COLO668 (cell line): ENCODE results near the gene C1orf159.
"Not testable (repeated sequence)": the region's sequence is repeated elsewhere in the genome, so short reads cannot be mapped to it uniquely, and the experiment has no call there.

Source experiments
- DNase-seq: peaks from one replicate; lab custom pipeline; 2025; ENCODE audit not compliant: unreplicated experiment; lab: John Stamatoyannopoulos, UW

C1orf159 gene

DNA sequence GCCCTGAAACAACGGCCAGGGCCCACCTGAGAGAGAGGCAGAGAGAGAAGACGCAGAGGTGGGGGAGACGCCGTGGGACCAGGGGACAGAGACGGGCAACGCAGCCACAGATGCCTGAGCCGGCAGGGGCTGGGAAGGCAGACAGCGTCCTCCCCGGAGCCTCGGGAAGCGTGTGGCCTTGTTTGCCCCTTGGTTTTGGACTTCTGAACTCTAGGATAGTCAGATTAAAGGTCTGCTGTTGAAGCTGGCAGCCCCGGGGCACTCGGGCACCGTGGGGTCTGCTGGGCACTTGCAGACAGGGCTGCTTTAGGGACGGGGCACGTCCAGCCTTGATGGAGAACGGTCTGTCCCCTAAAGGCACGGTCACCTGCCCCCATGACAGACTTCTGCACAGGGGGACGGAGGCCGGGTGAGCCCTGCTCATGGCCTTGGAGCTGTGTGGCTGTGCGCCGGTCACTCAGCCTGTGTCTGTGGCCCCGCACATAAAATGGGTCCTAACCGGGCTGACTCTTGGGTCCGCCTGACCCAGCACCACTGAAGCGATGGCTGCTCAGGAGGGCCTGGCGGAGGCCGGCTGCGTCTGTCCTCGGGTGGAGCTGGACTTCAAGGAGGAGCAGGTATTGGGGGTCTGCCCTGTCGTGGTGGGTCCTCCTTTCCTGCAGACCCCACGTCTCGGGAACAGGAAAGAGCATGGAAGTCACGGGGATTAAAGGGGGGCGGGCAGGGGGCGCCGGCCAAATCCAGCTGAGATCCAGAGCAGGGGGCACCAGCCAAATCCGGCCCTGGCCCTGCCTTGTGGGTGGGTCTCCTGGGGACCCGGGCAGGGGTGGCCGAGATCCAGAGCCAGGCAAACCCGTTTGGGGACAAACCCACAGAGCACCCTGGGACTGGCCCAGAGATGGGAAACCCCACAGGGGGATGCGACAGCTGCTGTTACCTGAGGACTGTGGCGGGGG is 32.2 kb downstream of the C1orf159 start:
- DNase-seq, result no peak

DNA sequence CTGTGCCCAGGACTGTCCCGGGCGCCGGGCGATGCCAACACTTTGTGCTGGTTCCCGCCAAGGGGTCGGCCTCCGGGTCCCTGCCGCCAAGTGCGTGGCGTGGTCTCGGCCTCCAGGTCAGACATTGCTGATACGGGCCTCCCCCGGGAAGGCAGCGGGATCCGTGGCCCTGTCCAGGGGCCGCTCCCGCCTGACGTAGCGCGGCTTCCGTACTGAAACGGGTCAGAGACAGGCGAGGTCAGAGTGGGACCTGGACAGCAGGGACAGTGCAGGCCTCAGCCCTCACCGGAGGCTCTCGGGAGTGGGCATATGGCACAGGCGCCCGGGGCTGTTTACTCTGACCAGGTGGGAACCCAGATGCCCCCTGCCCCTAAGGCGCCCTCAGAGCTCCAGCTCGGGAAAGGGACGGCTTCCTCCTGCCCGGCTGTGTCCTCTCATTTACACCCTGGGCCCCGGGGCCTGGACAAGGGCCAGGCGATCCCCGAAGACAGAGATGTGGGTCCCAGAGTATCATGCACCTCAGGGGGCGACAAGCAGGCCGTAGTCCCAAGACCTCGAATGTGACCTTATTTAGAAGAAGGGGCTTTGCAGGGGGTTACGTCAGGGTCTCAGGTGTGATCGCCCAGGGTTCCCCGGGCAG is 33.0 kb downstream of the C1orf159 start:
- no peak for DNase-seq

DNA sequence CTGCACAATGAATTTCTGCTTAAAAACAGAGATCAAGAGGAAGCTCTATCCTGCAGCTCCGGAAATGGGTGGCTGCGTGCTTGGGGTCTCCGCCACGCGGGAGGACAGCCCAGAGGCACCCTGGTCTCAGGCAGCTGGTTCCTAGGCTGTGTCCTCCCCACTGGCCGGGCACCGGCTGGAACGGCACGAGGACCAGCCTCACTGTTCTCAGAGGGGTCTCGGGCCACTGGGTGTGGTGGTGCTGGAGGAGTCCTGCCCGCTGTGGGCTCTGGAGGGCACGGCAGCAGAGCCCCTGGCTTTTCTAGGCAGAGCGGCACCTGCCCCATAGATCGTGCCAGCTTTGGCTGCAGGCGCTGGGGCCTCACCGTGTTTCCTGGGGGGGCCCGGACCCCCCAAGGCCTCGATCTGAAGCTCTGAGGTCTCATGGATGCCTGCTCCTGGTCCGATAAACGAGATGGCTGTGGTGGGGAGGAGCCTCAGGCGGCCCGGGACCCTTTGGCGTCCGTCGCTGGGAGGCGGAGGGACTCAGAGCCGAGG is 33.6 kb downstream of the C1orf159 start:
- DNase-seq, result no peak

DNA sequence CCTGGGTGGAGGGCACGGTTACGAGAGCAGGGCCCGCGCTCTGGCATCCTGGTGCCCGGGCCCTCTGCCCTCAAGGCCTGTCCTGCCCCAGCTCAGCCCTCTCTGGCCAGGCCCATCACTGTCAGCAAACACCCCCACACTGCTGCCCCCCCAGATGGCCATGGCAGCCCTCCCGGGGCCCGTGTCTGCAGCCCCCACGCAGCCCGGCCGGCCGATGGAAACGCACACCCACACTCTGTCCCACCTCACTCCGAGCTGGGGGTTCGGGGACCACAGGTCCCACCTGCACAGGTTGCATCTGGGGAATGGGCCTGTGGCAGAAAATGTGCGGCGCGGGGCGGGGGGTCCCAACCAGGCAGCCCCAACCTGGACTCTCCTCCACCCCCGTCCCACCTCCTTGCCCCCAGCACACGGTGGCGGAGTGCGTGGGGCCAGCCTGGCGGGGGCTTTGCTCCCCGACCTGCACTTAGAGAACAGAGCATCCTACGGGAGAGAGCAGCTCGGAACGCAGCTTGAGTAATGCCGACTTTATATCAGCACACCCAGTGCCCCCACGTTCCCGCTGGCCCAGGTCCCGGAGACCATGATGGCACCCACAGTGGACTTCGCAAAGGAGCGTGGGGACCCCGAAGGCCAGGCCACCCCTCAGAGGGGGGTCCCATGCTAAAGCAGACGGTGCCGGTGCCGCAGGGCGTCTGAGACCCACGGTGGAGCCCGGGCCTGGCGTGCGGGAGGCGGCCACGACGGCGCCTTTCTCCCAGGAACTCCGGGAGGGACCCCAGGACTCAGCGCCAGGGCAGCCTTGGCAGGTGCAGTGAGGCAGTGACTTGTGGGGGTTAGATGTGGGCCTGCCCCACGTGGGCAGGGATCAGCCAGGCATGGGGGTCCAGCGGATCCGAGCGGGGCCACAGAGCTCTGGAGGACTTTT is 34.3 kb downstream of the C1orf159 start:
- no peak for DNase-seq

DNA sequence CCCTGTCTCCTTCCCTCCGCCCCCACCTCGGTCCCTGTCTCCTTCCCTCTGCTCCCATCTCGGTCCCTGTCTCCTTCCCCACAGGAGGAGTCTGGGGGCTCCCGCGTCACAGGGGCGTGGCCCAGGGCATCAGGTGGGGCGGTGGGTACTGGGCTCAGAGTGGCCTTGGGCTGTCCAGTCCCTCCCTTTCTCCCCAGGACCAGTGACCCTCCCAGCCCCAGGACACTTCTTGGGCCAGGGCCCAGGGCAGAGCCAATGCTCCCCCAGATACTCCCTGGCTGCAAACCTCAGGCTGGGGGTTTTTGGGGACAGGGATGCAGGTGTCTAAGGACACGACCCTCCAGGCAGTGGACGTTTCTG is 35.0 kb downstream of the C1orf159 start:
- DNase-seq, result no peak

DNA sequence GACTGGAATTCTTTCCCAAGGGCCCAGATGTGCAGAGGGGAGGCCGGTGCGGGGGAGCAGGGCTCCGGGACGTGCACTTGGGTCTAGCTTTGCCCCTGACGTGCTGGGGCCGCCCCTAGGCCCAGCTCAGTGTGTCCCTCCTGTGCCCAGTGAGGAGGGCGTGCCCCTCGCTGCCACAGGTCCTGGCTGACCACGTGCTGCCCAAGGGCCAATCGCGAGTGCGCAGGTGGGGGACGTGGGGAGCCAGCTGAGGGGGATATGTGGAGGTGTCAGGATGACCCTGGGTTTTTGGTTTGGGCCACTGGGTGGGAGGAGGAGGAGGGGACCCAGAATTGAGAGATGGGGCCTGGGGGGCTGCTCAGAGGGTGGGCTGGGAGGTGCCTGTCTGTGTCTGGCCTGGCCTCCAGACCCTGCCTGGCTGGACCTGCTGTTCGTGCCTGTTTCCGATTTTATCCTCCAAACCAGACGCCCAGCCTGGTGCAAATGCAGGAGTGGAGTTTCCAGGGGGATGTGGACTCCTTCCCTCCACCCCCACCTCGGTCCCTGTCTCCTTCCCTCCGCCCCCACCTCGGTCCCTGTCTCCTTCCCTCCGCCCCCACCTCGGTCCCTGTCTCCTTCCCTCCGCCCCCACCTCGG is 35.6 kb downstream of the C1orf159 start:
- peak; percentile 77 for DNase-seq

DNA sequence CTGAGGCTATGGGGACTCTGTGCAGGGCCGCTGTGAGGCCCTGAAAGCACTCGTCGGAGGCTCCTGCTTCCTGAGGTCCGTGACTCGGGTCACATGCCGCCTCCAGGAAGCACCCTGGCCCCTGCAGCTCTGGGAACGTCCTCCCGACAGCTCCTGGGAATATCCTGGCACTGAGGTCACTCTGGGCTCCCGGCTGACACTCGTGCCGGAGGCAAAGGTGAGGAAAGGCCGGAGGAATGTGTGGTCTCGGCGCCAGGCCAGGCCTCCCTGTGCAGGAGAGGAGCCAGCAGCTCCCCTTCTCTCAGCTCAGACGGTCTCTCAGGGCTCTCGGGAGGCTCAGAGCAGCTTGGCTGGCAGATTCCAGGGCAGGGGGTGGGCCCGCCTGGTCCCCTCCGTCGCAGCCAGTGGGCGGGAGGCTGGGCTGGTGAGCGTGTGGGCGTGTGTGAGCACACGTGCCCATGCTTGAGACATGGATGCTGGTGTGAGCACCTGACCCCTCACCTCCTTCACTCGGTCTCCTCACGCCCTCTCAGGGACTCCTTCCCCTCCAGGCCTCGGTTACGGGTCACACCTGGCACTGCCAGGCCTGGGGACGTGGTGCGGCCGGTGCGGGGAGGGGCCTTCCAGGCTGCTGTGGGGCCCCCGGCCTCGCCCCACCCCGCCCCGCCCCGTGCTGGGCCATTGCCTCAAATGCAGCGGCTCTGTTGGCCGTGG is 36.3 kb downstream of the C1orf159 start:
- peak; percentile 82 for DNase-seq

DNA sequence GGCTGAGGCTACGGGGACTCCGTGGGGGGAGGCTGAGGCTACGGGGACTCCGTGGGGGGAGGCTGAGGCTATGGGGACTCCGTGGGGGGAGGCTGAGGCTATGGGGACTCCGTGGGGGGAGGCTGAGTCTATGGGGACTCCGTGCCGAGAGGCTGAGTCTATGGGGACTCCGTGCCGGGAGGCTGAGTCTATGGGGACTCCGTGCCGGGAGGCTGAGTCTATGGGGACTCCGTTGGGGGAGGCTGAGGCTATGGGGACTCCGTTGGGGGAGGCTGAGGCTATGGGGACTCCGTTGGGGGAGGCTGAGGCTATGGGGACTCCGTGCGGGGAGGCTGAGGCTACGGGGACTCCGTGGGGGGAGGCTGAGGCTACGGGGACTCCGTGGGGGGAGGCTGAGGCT is 38.5 kb downstream of the C1orf159 start:
- DNase-seq, result not testable (repeated sequence)

DNA sequence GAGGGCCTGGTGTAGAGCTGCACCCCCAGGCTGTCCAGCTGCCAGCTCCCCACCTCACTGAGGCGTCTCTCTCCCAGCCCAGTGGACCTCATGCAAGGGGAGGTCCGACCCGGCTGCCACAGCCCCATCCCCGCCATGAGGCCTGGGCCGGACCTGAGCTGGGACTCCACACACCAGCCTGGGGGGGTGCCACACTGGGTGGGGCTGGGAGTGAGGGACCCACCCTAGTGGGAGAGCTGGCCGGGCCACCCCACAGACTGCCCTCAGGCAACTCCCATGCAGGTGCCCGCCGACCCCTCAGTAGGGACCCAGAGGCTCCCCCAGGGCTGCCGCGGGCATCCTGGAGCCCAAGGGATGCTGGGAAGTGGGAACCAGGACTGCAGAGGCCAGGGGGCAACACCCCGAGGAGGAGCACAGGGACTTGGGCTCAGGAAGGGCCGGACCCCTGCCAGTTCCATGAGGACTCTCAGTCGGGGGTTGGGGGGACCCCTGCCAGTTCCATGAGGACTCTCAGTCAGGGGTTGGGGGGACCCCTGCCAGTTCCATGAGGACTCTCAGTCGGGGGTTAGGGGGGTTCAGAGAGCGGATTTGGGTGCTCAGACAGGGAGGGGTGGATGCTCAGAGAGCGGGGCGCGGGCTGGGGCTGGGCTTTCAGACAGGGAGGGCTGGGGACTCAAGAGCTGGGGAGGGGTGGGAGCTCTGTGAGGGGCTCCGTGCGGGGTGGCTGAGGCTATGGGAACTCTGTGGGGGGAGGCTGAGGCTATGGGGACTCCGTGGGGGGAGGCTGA is 40.5 kb downstream of the C1orf159 start:
- DNase-seq, result no peak

DNA sequence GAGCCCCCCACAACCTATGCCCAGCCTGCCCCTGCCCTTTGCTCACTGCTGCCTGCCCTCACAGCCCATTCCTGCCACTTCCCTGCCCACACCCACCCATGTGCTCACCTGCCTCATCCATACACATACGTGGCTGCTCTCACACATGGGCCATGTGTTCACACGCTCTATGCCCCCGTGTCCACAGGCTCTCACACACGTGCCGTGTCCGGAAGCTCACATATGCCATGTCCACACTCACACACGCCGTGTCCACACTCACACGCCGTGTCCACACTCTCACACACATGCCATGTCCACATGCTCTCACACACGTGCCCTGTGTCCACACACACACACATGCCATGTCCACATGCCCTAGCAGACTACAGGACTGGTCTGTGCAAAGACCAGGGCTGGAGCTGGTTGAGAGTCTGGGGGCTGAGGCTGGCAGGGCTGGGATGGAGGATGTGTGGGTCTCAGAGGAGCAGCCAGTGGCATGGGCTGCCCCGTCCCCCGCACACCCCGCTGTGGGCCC is 41.2 kb downstream of the C1orf159 start:
- DNase-seq, result peak; percentile 68

DNA sequence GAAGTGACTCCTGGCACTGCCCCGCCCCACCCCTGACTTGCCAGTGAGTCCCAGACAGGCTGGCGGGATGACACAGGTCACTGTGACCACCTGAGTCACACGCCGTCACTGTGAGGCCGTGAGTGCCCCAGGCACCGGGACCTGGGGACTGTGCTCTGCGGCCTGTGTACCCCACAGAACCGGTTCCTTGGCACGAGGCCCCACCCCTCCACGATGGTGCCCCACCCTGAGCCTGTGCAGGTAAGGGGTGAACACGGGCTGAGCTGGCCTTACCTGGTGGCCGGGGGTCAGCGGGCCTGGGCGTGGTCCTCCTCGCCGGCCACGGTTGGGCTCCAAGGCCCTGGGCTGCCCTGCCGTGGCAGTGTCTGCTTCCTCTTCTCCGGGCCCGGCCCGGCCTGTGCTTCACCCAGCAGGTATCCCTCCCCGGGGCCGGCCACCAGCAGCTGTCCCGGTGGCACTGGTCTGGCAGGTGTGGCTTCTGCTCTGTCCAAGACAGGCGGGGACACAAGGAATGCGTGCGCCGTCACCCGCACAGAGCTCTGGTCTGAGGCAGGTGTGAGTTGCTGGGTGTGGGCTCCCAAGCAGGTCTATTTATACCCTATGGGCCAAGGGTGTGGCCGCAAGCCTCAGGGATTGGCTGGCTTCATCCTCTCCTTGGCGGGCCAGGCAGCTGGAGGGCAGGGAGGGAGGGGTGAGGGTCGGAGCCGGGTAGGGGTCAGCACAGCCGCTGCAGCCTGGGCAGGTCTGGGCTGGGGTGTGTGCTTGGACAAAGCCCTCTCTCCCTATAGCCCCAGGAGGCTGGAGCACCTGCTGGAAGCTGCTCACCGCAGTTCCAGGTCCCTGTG is 41.9 kb downstream of the C1orf159 start, which contains the start of gene RNF223:
Gene RNF223 (minus strand): TSS at position 564 of the 845 bp plus-strand sequence. CDS start 1,740 bp downstream, outside the sequence.
- peak; percentile 94 for DNase-seq

DNA sequence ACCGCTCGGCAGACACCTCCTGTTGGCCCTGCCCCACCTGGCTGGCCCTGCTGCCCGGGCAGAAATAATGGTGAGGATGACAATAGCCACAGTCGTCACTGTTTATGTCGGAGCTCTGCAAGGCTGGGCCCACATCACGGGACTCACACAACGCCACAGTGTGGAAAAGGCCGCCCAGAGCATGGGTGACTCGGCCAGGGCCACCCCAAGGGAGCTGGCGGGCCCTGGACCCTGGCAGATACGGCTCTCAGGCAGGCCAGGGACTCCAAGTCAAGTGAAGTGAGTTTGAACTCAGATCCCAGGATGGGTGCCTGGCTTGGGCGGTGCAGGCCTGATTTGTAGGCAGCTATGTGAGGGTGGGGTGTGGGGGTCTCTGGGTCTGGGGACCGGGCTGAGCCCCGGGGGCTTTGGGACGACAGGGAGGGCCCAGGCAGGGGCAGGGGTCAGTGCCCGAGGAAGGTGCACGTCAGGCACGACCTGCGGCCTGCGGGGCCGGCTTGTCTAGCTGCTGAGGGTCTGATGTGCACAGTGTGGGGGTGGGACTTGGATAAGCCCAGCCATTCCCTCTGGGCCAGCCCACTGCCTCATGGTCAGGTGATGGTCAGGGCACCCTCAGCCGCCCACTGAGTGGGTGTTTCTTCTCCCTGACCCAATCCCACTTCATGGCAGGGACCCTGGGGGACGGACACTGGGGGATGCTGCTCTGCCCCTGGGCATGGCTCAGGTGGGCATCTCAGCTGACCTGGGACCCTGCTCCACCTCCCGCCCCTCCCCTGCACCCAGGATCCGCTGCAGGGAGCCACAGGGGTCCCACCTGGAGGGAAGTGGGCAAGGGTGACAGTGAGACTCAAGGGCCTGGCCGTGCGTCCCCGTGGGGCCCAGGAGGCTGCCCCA is 42.8 kb downstream of the C1orf159 start:
- DNase-seq, result no peak

DNA sequence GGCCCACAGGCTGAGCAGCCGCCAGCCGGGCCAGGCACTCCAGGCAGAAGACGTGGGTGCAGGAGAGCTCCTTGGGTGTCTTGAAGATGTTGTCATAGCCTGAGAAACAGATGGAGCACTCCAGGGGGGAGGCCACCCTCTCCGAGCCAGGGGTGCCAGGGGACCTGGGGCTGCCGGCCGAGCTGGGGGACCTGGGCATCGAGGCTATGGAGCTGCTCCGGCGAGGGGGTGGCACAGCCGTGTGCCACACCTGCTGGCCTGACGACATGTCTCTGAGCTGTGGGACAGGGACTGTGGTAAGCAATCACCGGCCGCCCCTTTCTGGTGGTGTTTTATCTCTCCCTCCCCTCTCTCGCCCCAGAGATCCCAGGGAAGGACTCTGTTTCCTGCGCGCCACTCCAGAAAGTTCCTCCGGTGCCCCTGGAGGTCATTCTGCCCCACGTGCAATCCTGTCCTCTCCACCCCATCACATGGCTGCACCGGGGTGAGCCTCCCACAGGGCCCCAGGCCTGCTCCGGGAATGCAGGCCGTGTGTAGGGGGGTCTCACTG is 43.5 kb downstream of the C1orf159 start:
- no peak for DNase-seq

DNA sequence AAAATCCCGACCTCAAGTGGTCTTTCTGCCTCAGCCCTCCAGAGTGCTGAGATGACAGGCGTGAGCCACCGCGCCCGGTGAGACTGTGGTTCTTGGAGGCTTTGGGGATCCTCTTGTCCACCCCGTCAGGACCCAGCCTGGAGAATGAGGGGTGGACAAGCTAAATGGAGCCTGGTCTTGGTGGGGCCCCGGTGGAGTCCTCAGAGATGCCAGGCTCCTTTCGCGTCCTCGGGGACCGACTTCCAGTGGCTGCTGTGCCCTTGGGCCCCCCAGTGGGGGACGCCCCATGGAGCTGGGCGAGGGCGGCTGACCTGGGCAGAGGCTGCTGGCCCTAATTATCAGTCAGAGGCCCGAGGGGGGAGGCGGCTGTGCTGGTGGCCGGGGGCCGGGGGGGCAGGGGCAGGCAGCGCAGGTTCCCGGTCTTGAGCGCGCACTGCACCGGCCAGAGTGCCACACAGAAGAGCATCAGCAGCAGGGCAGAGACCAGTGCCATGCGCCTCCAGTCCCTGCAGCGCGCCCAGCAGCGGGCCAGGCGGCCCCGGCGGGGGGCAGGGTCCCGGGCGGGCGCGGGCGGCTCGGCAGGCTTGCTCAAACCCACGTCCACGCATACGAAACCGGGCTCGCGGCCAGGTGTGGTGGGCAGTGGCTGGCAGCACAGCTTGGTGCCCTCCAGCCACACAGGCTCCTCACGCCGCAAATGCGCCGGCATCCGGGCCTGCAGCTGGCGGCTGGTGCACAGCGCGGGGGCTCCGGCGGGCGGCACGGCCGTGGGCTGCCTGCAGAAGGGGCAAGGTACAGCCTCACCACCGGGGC is 44.2 kb downstream of the C1orf159 start:
- DNase-seq, result no peak
